ENCODE measurements around the gene TUBAL3. TPM values are rescaled to one million over a fixed set of nuclear protein-coding genes. Genes with fewer than 3 reads are reported as not detected.

TUBAL3 gene
- total RNA-seq, 1 experiment from 2014 or later = 0.15 TPM

DNA sequence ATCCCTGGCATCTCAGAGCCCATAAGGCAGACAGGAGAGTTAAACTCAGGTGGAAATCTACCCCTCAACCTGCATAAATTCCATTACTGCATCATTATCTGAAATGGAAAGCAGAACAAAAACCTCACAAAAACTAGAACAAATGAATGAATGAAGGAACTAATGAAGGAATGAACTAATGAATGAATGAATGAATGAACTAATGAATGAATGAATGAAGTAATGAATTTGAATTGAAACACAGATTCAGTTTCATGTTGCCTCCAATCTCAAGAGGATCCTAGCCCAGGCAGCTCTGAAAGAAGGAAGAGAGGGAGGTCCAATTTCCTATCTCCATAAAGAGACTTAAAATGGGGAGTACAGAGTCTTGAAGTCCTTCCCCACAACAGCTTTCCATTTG lies 41.8 kb downstream of the TUBAL3 start:
- TF ChIP-seq TCF7 (CRISPR knock-in tag; IDR thresholded peaks at IDR 0.05; ENCODE audit: low read depth) (no peak), JUN (CRISPR knock-in tag; IDR thresholded peaks at IDR 0.05) (no peak), ZNF416 (CRISPR knock-in tag; IDR thresholded peaks at IDR 0.05) (no peak), NR1H2 (CRISPR knock-in tag; IDR thresholded peaks at IDR 0.05) (no peak)
- TF ChIP-seq, protein P1, sequence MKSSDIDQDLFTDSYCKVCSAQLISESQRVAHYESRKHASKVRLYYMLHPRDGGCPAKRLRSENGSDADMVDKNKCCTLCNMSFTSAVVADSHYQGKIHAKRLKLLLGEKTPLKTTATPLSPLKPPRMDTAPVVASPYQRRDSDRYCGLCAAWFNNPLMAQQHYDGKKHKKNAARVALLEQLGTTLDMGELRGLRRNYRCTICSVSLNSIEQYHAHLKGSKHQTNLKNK (CRISPR knock-in tag; IDR thresholded peaks at IDR 0.05) = no peak
- TF ChIP-seq, protein P2, sequence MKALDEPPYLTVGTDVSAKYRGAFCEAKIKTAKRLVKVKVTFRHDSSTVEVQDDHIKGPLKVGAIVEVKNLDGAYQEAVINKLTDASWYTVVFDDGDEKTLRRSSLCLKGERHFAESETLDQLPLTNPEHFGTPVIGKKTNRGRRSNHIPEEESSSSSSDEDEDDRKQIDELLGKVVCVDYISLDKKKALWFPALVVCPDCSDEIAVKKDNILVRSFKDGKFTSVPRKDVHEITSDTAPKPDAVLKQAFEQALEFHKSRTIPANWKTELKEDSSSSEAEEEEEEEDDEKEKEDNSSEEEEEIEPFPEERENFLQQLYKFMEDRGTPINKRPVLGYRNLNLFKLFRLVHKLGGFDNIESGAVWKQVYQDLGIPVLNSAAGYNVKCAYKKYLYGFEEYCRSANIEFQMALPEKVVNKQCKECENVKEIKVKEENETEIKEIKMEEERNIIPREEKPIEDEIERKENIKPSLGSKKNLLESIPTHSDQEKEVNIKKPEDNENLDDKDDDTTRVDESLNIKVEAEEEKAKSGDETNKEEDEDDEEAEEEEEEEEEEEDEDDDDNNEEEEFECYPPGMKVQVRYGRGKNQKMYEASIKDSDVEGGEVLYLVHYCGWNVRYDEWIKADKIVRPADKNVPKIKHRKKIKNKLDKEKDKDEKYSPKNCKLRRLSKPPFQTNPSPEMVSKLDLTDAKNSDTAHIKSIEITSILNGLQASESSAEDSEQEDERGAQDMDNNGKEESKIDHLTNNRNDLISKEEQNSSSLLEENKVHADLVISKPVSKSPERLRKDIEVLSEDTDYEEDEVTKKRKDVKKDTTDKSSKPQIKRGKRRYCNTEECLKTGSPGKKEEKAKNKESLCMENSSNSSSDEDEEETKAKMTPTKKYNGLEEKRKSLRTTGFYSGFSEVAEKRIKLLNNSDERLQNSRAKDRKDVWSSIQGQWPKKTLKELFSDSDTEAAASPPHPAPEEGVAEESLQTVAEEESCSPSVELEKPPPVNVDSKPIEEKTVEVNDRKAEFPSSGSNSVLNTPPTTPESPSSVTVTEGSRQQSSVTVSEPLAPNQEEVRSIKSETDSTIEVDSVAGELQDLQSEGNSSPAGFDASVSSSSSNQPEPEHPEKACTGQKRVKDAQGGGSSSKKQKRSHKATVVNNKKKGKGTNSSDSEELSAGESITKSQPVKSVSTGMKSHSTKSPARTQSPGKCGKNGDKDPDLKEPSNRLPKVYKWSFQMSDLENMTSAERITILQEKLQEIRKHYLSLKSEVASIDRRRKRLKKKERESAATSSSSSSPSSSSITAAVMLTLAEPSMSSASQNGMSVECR (CRISPR knock-in tag; IDR thresholded peaks at IDR 0.05; ENCODE audit: borderline replicate concordance) = no peak
- TF ChIP-seq, protein P3, sequence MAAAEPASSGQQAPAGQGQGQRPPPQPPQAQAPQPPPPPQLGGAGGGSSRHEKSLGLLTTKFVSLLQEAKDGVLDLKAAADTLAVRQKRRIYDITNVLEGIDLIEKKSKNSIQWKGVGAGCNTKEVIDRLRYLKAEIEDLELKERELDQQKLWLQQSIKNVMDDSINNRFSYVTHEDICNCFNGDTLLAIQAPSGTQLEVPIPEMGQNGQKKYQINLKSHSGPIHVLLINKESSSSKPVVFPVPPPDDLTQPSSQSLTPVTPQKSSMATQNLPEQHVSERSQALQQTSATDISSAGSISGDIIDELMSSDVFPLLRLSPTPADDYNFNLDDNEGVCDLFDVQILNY (CRISPR knock-in tag; IDR thresholded peaks at IDR 0.05) = no peak
- TF ChIP-seq, protein P4, sequence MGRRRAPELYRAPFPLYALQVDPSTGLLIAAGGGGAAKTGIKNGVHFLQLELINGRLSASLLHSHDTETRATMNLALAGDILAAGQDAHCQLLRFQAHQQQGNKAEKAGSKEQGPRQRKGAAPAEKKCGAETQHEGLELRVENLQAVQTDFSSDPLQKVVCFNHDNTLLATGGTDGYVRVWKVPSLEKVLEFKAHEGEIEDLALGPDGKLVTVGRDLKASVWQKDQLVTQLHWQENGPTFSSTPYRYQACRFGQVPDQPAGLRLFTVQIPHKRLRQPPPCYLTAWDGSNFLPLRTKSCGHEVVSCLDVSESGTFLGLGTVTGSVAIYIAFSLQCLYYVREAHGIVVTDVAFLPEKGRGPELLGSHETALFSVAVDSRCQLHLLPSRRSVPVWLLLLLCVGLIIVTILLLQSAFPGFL (CRISPR knock-in tag; IDR thresholded peaks at IDR 0.05; ENCODE audit: borderline replicate concordance) = no peak
- TF ChIP-seq, protein P5, sequence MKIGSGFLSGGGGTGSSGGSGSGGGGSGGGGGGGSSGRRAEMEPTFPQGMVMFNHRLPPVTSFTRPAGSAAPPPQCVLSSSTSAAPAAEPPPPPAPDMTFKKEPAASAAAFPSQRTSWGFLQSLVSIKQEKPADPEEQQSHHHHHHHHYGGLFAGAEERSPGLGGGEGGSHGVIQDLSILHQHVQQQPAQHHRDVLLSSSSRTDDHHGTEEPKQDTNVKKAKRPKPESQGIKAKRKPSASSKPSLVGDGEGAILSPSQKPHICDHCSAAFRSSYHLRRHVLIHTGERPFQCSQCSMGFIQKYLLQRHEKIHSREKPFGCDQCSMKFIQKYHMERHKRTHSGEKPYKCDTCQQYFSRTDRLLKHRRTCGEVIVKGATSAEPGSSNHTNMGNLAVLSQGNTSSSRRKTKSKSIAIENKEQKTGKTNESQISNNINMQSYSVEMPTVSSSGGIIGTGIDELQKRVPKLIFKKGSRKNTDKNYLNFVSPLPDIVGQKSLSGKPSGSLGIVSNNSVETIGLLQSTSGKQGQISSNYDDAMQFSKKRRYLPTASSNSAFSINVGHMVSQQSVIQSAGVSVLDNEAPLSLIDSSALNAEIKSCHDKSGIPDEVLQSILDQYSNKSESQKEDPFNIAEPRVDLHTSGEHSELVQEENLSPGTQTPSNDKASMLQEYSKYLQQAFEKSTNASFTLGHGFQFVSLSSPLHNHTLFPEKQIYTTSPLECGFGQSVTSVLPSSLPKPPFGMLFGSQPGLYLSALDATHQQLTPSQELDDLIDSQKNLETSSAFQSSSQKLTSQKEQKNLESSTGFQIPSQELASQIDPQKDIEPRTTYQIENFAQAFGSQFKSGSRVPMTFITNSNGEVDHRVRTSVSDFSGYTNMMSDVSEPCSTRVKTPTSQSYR (CRISPR knock-in tag; IDR thresholded peaks at IDR 0.05) = no peak
- TF ChIP-seq, protein P6, sequence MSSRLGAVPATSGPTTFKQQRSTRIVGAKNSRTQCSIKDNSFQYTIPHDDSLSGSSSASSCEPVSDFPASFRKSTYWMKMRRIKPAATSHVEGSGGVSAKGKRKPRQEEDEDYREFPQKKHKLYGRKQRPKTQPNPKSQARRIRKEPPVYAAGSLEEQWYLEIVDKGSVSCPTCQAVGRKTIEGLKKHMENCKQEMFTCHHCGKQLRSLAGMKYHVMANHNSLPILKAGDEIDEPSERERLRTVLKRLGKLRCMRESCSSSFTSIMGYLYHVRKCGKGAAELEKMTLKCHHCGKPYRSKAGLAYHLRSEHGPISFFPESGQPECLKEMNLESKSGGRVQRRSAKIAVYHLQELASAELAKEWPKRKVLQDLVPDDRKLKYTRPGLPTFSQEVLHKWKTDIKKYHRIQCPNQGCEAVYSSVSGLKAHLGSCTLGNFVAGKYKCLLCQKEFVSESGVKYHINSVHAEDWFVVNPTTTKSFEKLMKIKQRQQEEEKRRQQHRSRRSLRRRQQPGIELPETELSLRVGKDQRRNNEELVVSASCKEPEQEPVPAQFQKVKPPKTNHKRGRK (CRISPR knock-in tag; IDR thresholded peaks at IDR 0.05; ENCODE audit: borderline replicate concordance) = no peak
- POLR2A ChIA-PET = no interaction called here
- Mint-ChIP-seq H3K36me3 (no peaks in the 10 kb centered on the region), H3K27ac (no peak overlapping the region), H3K4me3 (no peak overlapping the region), H3K27me3 (ENCODE audit: low read depth) (no peaks in the 10 kb centered on the region), H3K4me1 (no peaks in the 10 kb centered on the region), H3K9me3 (peaks cover 5% of the 10 kb centered on the region; the same call in 1 of the 2 replicates)
- CTCF ChIA-PET = interaction anchor here (1.4 kb wide), 1 partner anchor 513 kb away, joined by 3 read pairs; no protein-coding TSS in a partner anchor
- DNase-seq (ENCODE audit: low spot score) (no peak), ATAC-seq (no peak)

DNA sequence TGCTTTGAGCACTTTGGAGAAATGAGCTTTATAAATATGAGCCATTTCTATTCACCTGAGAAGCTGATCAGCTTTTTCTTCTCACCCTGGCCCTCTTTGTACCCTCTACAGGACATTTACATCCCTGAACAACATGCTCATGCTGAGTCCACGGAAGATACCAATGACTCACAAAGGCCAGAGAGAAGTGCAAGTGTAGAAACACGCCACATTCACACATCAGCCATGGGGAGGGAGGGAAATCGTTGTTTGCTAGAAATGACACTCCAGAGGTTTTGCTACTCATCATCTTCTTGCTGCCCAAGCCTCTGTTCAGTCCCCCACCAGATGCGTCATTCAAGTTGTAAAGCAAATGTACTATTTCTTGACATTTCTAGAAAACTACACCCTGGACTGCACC lies 42.7 kb downstream of the TUBAL3 start:
- H3K27me3 Mint-ChIP-seq (ENCODE audit: low read depth) = no peaks in the 10 kb centered on the region
- no peak for DNase-seq (ENCODE audit: low spot score)
- ChIA-PET POLR2A (no interaction called here), CTCF (no interaction called here)
- no peak for ATAC-seq
- H3K27ac Mint-ChIP-seq = no peak overlapping the region
- H3K9me3 Mint-ChIP-seq = peaks cover 5% of the 10 kb centered on the region; the same call in 1 of the 2 replicates
- TF ChIP-seq, protein P7, sequence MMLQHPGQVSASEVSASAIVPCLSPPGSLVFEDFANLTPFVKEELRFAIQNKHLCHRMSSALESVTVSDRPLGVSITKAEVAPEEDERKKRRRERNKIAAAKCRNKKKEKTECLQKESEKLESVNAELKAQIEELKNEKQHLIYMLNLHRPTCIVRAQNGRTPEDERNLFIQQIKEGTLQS (CRISPR knock-in tag; conservative IDR thresholded peaks at IDR 0.05) = no peak
- TF ChIP-seq, protein P8, sequence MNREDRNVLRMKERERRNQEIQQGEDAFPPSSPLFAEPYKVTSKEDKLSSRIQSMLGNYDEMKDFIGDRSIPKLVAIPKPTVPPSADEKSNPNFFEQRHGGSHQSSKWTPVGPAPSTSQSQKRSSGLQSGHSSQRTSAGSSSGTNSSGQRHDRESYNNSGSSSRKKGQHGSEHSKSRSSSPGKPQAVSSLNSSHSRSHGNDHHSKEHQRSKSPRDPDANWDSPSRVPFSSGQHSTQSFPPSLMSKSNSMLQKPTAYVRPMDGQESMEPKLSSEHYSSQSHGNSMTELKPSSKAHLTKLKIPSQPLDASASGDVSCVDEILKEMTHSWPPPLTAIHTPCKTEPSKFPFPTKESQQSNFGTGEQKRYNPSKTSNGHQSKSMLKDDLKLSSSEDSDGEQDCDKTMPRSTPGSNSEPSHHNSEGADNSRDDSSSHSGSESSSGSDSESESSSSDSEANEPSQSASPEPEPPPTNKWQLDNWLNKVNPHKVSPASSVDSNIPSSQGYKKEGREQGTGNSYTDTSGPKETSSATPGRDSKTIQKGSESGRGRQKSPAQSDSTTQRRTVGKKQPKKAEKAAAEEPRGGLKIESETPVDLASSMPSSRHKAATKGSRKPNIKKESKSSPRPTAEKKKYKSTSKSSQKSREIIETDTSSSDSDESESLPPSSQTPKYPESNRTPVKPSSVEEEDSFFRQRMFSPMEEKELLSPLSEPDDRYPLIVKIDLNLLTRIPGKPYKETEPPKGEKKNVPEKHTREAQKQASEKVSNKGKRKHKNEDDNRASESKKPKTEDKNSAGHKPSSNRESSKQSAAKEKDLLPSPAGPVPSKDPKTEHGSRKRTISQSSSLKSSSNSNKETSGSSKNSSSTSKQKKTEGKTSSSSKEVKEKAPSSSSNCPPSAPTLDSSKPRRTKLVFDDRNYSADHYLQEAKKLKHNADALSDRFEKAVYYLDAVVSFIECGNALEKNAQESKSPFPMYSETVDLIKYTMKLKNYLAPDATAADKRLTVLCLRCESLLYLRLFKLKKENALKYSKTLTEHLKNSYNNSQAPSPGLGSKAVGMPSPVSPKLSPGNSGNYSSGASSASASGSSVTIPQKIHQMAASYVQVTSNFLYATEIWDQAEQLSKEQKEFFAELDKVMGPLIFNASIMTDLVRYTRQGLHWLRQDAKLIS (CRISPR knock-in tag; IDR thresholded peaks at IDR 0.05; ENCODE audit: borderline replicate concordance) = no peak
- no peak for TF ChIP-seq JAZF1 (CRISPR knock-in tag; IDR thresholded peaks at IDR 0.05)
- no peak overlapping the region for H3K4me3 Mint-ChIP-seq
- H3K4me1 Mint-ChIP-seq = no peaks in the 10 kb centered on the region
- no peaks in the 10 kb centered on the region for H3K36me3 Mint-ChIP-seq

All from WTC11 (cell line).